SHP77 (cell line): ENCODE measurements around the gene ZNF330.
A peak's percentile ranks its signal among the peaks of the same experiment; 100 is the strongest.
"Not testable (repeated sequence)": the region's sequence is repeated elsewhere in the genome, so short reads cannot be mapped to it uniquely, and the experiment has no call there.

Source experiments
- DNase-seq, 2 experiments: peaks; one replicate each; lab custom pipeline; 2025; lab: John Stamatoyannopoulos, UW

The ZNF330 gene

GRCh38 chr4:141220691-141221659 lies at the start of gene ZNF330:
TSS of gene ZNF330 (plus strand) at chr4:141220895. CDS start at chr4:141222372, 1,477 bp downstream.
- peak; percentile 9 to 34 for DNase-seq

- no peak for DNase-seq
Observed at GRCh38 chr4:141174457-141174856, 46.2 kb upstream of the ZNF330 start.

GRCh38 chr4:141177171-141177570 lies 43.5 kb upstream of the ZNF330 start:
- no peak for DNase-seq

GRCh38 chr4:141179474-141180373 lies 41.0 kb upstream of the ZNF330 start:
- no peak for DNase-seq

GRCh38 chr4:141180991-141181761 lies 39.5 kb upstream of the ZNF330 start:
- DNase-seq: no peak

GRCh38 chr4:141183491-141183890 lies 37.2 kb upstream of the ZNF330 start:
- not testable (repeated sequence) for DNase-seq

- DNase-seq: no peak
Observed at GRCh38 chr4:141192564-141192963, 28.1 kb upstream of the ZNF330 start.

GRCh38 chr4:141193516-141194034 lies 27.1 kb upstream of the ZNF330 start:
- no peak for DNase-seq

GRCh38 chr4:141195095-141195707 lies 25.5 kb upstream of the ZNF330 start:
- no peak for DNase-seq

GRCh38 chr4:141196227-141196933 lies 24.3 kb upstream of the ZNF330 start:
- no peak for DNase-seq

GRCh38 chr4:141207961-141208360 lies 12.7 kb upstream of the ZNF330 start:
- no peak for DNase-seq

GRCh38 chr4:141210168-141210567 lies 10.5 kb upstream of the ZNF330 start:
- no peak for DNase-seq

GRCh38 chr4:141213550-141213991 lies 7.1 kb upstream of the ZNF330 start:
- no peak for DNase-seq

- DNase-seq: no peak
Observed at GRCh38 chr4:141215030-141215429, 5.7 kb upstream of the ZNF330 start.

GRCh38 chr4:141216002-141216761 lies 4.5 kb upstream of the ZNF330 start:
- DNase-seq: no peak

- no peak for DNase-seq
Observed at GRCh38 chr4:141220271-141220670, 424 bp upstream of the ZNF330 start.

GRCh38 chr4:141223418-141223817 lies 2.7 kb downstream of the ZNF330 start:
- DNase-seq: no peak

GRCh38 chr4:141227280-141227679 lies 6.6 kb downstream of the ZNF330 start:
- DNase-seq: not testable (repeated sequence)

GRCh38 chr4:141229408-141230101 lies 8.9 kb downstream of the ZNF330 start:
- no peak for DNase-seq
